B cell (primary cell): Measurements from ENCODE around the gene ETFBKMT.

Experiments
- EZH2 ChIP-seq: IDR thresholded peaks from 2 replicates; pipeline ENCODE4 v1.6.1; 2012; ENCODE audit warnings: borderline replicate concordance, low read depth, mild to moderate bottlenecking, moderate library complexity, low read length; ENCODE audit not compliant: insufficient read depth, poor library complexity, severe bottlenecking
- TF ChIP-seq, protein P1 (sequence below): fragments of 200-600 bp; IDR thresholded peaks from one replicate; pipeline ENCODE4 v1.8.0; 2022; ENCODE audit warnings: antibody characterized with exemption, mild to moderate bottlenecking

- no peak for TF ChIP-seq EZH2
- TF ChIP-seq, protein P1, sequence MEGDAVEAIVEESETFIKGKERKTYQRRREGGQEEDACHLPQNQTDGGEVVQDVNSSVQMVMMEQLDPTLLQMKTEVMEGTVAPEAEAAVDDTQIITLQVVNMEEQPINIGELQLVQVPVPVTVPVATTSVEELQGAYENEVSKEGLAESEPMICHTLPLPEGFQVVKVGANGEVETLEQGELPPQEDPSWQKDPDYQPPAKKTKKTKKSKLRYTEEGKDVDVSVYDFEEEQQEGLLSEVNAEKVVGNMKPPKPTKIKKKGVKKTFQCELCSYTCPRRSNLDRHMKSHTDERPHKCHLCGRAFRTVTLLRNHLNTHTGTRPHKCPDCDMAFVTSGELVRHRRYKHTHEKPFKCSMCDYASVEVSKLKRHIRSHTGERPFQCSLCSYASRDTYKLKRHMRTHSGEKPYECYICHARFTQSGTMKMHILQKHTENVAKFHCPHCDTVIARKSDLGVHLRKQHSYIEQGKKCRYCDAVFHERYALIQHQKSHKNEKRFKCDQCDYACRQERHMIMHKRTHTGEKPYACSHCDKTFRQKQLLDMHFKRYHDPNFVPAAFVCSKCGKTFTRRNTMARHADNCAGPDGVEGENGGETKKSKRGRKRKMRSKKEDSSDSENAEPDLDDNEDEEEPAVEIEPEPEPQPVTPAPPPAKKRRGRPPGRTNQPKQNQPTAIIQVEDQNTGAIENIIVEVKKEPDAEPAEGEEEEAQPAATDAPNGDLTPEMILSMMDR: no peak
Measured at GRCh38 chr12:31664038-31664437, 4.5 kb downstream of the ETFBKMT start.
